Gastroesophageal sphincter (tissue), 3 donors: ENCODE measurements around the gene CNKSR3.

ENCODE experiments used
- CTCF ChIP-seq, 4 experiments: fragments of 200-600 bp in 2 of 4; fragments of 450-650 bp in 2 of 4; sonication (generic) in 1 of 4; IDR thresholded peaks; one replicate each; pipeline ENCODE4 v1.5.1; 2017 to 2019; ENCODE audit warnings: antibody characterized with exemption in 4 of 4, mild to moderate bottlenecking in 2 of 4, moderate library complexity in 2 of 4
- EP300 ChIP-seq: sonication (generic); formaldehyde crosslinking; IDR thresholded peaks from one replicate; pipeline ENCODE4 v1.6.1; 2017; ENCODE audit warnings: antibody characterized with exemption, mild to moderate bottlenecking
- POLR2A ChIP-seq, 2 donors: fragments of 450-650 bp; IDR thresholded peaks; one replicate each; pipeline ENCODE4 v1.6.1; 2017; ENCODE audit warnings: antibody characterized with exemption in 2 of 2, mild to moderate bottlenecking in 2 of 2, moderate library complexity in 1 of 2

- no peak for TF ChIP-seq CTCF (IDR thresholded peaks at IDR 0.05)
- TF ChIP-seq POLR2A (IDR thresholded peaks at IDR 0.05): no peak
- TF ChIP-seq EP300: no peak
Observed at GRCh38 chr6:154488802-154489437, 21.6 kb downstream of the CNKSR3 start.
